ENCODE data around the gene UBE2E1. TPM values are rescaled to one million over a fixed set of nuclear protein-coding genes. Genes with fewer than 3 reads are reported as not detected.

The UBE2E1 gene
- total RNA-seq, 4 donors from 2014 or later = 32.6 to 62.5 (median 55.9) TPM

GRCh38 chr3:23923786-23924185, 118.0 kb downstream of the UBE2E1 start:
- no peak overlapping the region for H3K4me3 ChIP-seq (ENCODE audit: low read depth, poor library complexity, severe bottlenecking)
- DNase-seq (ENCODE audit: low spot score in 2 of 2) = no peak
- intact Hi-C loops (cut with DNase I; ENCODE audit: low total_unique reads) = no loop called here
- TF ChIP-seq CTCF (IDR thresholded peaks at IDR 0.05) (no peak), POLR2A (IDR thresholded peaks at IDR 0.05) (no peak)
- 81 to 93% methylated on average over 2 of the region's 2 CpGs for WGBS, 2 donors

DNA sequence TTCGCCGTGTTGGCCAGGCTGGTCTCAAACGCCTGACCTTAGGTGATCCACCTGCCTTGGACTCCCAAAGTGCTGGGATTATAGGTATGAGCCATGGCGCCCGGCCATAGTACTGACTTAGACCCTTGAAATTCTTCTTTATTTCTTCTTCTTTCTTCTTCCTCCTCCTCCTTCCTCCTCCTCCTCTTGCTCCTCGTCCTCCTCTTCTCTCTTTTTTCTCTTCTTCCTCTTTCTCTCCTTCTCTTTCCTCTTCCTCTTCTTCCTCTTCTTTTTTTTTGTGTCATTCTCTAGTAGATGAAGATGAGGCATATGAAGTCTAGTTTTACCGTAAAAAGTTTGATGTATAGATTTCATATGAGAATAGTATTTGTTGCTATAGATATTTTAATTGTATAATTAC, 120.5 kb downstream of the UBE2E1 start:
- DNase-seq (ENCODE audit: low spot score in 2 of 2) = no peak
- H3K4me3 ChIP-seq (ENCODE audit: low read depth, poor library complexity, severe bottlenecking) = no peak overlapping the region
- WGBS, 2 donors = 90 to 97% methylated on average over 7 of the region's 7 CpGs
- intact Hi-C loops (cut with DNase I; ENCODE audit: low total_unique reads) = no loop called here
- TF ChIP-seq CTCF (IDR thresholded peaks at IDR 0.05) (no peak), POLR2A (IDR thresholded peaks at IDR 0.05) (no peak)

GRCh38 chr3:23926736-23927135, 121.0 kb downstream of the UBE2E1 start:
- intact Hi-C loops (cut with DNase I; ENCODE audit: low total_unique reads) = no loop called here
- no peak for TF ChIP-seq CTCF (IDR thresholded peaks at IDR 0.05)
- no peak for TF ChIP-seq POLR2A (IDR thresholded peaks at IDR 0.05)
- WGBS, 2 donors = 81 to 82% methylated on average over 3 of the region's 3 CpGs
- H3K4me3 ChIP-seq (ENCODE audit: low read depth, poor library complexity, severe bottlenecking) = no peak overlapping the region
- no peak for DNase-seq (ENCODE audit: low spot score in 2 of 2)

DNA sequence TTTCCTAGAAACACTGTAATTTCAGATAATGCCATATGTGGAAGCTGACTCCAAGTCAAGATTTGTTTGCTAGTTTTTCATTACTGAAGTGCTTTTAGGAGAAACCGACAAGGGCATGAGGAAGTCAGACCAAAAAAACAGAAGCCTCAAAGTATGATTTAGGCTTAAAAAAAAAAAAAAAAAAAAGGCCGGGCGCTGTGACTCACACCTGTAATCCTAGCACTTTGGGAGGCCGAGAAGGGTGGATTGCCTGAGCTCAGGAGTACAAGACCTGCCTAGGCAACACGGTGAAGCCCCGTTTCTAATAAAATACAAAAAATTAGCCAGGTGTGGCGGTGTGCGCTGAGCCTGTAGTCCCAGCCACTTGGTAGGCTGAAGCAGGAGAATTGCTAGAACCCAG, 122.8 kb downstream of the UBE2E1 start:
- H3K4me3 ChIP-seq (ENCODE audit: low read depth, poor library complexity, severe bottlenecking) = no peak overlapping the region
- intact Hi-C loops (cut with DNase I; ENCODE audit: low total_unique reads) = no loop called here
- no peak for DNase-seq (ENCODE audit: low spot score in 2 of 2)
- TF ChIP-seq POLR2A (IDR thresholded peaks at IDR 0.05) (no peak), CTCF (IDR thresholded peaks at IDR 0.05) (no peak)
- 50% methylated on average over 8 of the region's 8 CpGs for WGBS, 2 donors

DNA sequence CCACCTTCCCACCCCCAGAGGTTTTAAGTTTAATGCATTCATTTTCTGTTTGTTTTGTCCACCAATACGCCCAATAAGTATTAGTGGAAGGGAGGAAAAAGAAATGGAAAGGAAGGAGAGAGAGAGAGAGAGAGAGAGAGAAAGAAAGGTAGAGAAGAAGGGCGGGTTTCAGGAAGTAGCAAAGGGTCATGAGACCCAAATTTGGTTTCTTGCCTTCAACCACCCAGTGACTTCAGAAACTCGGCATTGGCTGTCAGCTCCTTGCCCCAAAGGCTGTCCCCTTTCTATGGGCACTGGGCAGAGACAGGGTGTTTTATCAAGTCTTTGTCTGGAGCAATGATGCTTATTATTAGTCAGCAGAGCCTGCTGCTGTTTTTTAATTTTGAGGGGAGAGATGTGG, 125.8 kb downstream of the UBE2E1 start:
- TF ChIP-seq POLR2A (IDR thresholded peaks at IDR 0.05) (no peak), CTCF (IDR thresholded peaks at IDR 0.05) (no peak)
- 83 to 87% methylated on average over 3 of the region's 3 CpGs for WGBS, 2 donors
- no peak overlapping the region for H3K4me3 ChIP-seq (ENCODE audit: low read depth, poor library complexity, severe bottlenecking)
- DNase-seq (ENCODE audit: low spot score in 2 of 2) = no peak
- intact Hi-C loops (cut with DNase I; ENCODE audit: low total_unique reads) = no loop called here

- 80 to 97% methylated on average over 4 of the region's 4 CpGs for WGBS, 2 donors
- intact Hi-C loops (cut with DNase I; ENCODE audit: low total_unique reads) = no loop called here
- DNase-seq (ENCODE audit: low spot score in 2 of 2) = no peak
- no peak overlapping the region for H3K4me3 ChIP-seq (ENCODE audit: low read depth, poor library complexity, severe bottlenecking)
- TF ChIP-seq CTCF (IDR thresholded peaks at IDR 0.05) (no peak), POLR2A (IDR thresholded peaks at IDR 0.05) (no peak)
These were observed 126.8 kb downstream of the UBE2E1 start for GRCh38 chr3:23932571-23932970.
